DND-41 (cell line): ENCODE results near the gene NBAS.

Source experiments
- ATAC-seq: fragments of 200-7000 bp; cut with Tn5 transposase; 3 replicates; pipeline ENCODE4 v1.9.1; 2021; ENCODE audit warnings: low read depth; ENCODE audit not compliant: insufficient read depth
- DNase-seq: peaks from one replicate; pipeline ENCODE4 v3.0.0-alpha.2; 2020
- H2AFZ ChIP-seq: 2 replicates; pipeline ENCODE4 v1.6.0; 2012; ENCODE audit warnings: low read depth, low read length
- H3K27ac ChIP-seq: 2 replicates; pipeline ENCODE4 v1.5.1; 2012; ENCODE audit warnings: low read length, inconsistent platforms
- H3K27me3 ChIP-seq: fragments of 200-600 bp; sonication (generic); 2 replicates; pipeline ENCODE4 v1.6.0; 2012; ENCODE audit warnings: low read length, mild to moderate bottlenecking, inconsistent platforms; ENCODE audit not compliant: insufficient read depth, poor library complexity
- H3K36me3 ChIP-seq: 2 replicates; pipeline ENCODE4 v1.5.1; 2012; ENCODE audit warnings: low read length, inconsistent platforms; ENCODE audit not compliant: insufficient read depth
- H3K4me1 ChIP-seq: 2 replicates; pipeline ENCODE4 v1.5.1; 2012; ENCODE audit warnings: mild to moderate bottlenecking, low read length; ENCODE audit not compliant: insufficient read depth
- H3K4me2 ChIP-seq: 2 replicates; pipeline ENCODE4 v1.6.0; 2012; ENCODE audit warnings: mild to moderate bottlenecking, moderate library complexity, low read length, inconsistent platforms; ENCODE audit not compliant: insufficient read depth
- H3K4me3 ChIP-seq, 2 experiments: fragments of 200-600 bp in 1 of 2; shearing (Covaris generic) in 1 of 2; 2 replicates each; pipeline ENCODE4 v1.5.1; 2012 to 2016; ENCODE audit warnings: inconsistent platforms in 2 of 2, low read length in 2 of 2, mild to moderate bottlenecking in 2 of 2, low read depth in 1 of 2, moderate library complexity in 1 of 2
- H3K79me2 ChIP-seq: 2 replicates; pipeline ENCODE4 v1.6.0; 2012; ENCODE audit warnings: low read length, inconsistent platforms; ENCODE audit not compliant: insufficient read depth
- H3K9ac ChIP-seq: 2 replicates; pipeline ENCODE4 v1.6.0; 2012; ENCODE audit warnings: low read depth, mild to moderate bottlenecking, inconsistent platforms, low read length, moderate library complexity
- H3K9me3 ChIP-seq: 2 replicates; pipeline ENCODE4 v1.5.1; 2012; ENCODE audit warnings: low read length, moderate library complexity, mild to moderate bottlenecking, inconsistent platforms; ENCODE audit not compliant: insufficient read depth, severe bottlenecking
- H4K20me1 ChIP-seq: 2 replicates; pipeline ENCODE4 v1.6.0; 2012; ENCODE audit warnings: low read length; ENCODE audit not compliant: insufficient read depth
- EZH2 ChIP-seq: IDR thresholded peaks from 3 replicates; pipeline ENCODE4 v1.6.1; 2012; ENCODE audit warnings: borderline replicate concordance, low read depth, mild to moderate bottlenecking, moderate library complexity, low read length, inconsistent platforms; ENCODE audit not compliant: severe bottlenecking
- TF ChIP-seq, protein P1 (sequence below): IDR thresholded peaks from 2 replicates; pipeline ENCODE4 v1.5.1; 2012; ENCODE audit warnings: borderline replicate concordance, low read length, moderate library complexity, mild to moderate bottlenecking; ENCODE audit not compliant: poor library complexity, severe bottlenecking; ENCODE audit errors: extremely low read depth

NBAS gene

DNA sequence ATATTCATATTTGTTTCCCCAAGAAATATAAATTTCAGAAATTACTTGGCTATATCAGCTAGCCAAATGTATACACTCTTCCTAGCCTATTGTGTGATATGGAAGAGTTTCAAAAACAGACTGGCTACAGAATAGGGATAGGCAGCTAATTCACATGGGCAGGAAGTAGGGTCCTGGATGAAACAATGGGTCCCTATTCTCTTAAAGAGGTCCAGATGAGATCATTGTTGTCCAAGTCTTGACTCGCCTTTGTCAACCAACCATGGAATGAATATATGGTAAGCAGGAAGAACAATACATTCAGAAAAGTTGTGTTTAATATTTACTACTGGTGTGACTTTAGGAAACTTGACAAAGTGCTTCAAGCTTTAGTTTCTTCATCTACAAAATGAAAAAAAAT, 319.9 kb downstream of the NBAS start:
- no peak overlapping the region for H3K4me2 ChIP-seq
- no peak for TF ChIP-seq EZH2
- TF ChIP-seq, protein P1, sequence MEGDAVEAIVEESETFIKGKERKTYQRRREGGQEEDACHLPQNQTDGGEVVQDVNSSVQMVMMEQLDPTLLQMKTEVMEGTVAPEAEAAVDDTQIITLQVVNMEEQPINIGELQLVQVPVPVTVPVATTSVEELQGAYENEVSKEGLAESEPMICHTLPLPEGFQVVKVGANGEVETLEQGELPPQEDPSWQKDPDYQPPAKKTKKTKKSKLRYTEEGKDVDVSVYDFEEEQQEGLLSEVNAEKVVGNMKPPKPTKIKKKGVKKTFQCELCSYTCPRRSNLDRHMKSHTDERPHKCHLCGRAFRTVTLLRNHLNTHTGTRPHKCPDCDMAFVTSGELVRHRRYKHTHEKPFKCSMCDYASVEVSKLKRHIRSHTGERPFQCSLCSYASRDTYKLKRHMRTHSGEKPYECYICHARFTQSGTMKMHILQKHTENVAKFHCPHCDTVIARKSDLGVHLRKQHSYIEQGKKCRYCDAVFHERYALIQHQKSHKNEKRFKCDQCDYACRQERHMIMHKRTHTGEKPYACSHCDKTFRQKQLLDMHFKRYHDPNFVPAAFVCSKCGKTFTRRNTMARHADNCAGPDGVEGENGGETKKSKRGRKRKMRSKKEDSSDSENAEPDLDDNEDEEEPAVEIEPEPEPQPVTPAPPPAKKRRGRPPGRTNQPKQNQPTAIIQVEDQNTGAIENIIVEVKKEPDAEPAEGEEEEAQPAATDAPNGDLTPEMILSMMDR = no peak
- no peaks in the 10 kb centered on the region for H3K36me3 ChIP-seq
- H3K9ac ChIP-seq = no peak overlapping the region
- H3K27me3 ChIP-seq = no peaks in the 10 kb centered on the region
- ATAC-seq (no peak), DNase-seq (no peak)
- H3K4me1 ChIP-seq = peaks cover 22% of the 10 kb centered on the region
- no peak overlapping the region for H3K27ac ChIP-seq
- no peaks in the 10 kb centered on the region for H4K20me1 ChIP-seq
- H3K9me3 ChIP-seq = no peaks in the 10 kb centered on the region
- H3K4me3 ChIP-seq = no peak overlapping the region
- no peak overlapping the region for H2AFZ ChIP-seq
- H3K79me2 ChIP-seq = no peaks in the 10 kb centered on the region

DNA sequence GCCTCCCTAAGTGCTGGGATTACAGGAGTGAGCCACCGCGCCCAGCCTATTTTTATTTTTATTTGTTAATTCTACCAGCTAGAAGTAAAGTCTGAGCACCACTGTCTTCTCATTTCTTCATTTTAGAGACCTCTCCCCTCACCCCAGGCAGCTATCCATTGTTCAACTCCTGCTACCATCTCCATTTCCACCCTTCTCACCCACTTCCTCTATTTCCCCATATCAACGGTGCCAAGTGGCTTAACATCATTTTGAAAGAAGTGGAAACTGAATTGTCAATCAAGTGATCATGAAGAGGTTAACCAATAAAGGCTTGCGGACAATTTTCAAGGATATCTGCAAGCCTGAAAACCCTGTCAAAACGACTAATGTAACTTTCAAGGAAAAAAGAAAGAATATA, 323.1 kb downstream of the NBAS start:
- Histone ChIP-seq H3K4me3 (no peak overlapping the region), H3K4me1 (peaks cover 5% of the 10 kb centered on the region), H3K36me3 (0 out of 2 replicates have a peak, but pooled peaks cover 9% of the 10 kb centered on the region), H3K9me3 (no peaks in the 10 kb centered on the region), H3K79me2 (no peaks in the 10 kb centered on the region), H3K27me3 (no peaks in the 10 kb centered on the region), H4K20me1 (no peaks in the 10 kb centered on the region), H3K27ac (no peak overlapping the region), H3K4me2 (no peak overlapping the region), H3K9ac (no peak overlapping the region), H2AFZ (no peak overlapping the region)
- DNase-seq (no peak), ATAC-seq (no peak)
- no peak for TF ChIP-seq EZH2
- TF ChIP-seq, protein P1 = no peak

DNA sequence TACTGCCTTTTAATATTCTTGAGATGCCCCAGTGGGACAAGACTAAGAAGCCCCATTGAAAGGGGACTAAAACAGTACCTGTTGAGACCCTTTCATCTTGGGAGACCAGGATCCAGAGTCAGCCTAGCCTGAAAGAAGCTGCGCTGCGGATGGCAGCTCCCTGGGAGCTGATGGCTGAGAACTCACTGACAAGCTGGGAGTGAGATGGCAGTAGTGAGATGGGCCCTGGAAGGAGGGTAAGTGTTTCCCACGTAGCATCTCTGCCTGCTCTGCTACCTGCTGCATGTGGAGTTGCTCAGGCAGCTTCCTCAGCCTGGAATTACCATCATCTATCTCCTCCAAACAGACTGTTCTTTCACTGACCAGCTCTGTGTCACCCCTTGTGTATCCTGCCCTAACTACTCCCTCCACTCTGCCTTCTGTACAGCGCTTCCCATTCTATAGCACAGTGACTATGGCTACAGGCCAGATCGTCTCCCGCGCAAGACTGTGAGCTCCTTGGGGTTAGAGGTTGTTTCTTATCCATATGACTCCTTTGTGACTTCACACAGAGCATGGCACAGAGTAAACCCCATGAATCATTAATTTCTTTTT, 330.4 kb downstream of the NBAS start:
- no peak for ATAC-seq
- TF ChIP-seq, protein P1 = no peak
- no peak for TF ChIP-seq EZH2

DNA sequence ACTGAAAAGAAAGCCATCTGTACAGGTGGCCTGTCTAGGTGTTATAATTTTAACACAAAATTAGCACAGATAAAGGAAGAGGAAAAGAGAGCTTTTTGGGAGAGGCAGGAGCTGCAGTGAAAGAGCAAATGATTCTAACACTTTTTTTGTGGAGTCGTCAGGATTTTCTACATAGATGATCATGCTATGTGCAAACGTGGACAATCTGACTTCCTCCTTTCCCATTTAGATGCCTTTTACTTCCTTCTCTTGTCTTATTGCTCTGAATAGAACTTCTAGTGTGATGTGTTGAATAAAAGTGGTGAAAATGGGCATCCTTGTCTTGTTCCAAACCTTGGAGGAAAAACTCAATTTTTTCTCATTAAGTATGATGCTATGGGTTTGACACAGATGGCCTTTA, 334.5 kb downstream of the NBAS start:
- Histone ChIP-seq H3K9ac (no peak overlapping the region), H2AFZ (no peak overlapping the region), H3K27ac (no peak overlapping the region), H3K9me3 (no peaks in the 10 kb centered on the region), H3K79me2 (no peaks in the 10 kb centered on the region), H3K4me3 (no peak overlapping the region), H4K20me1 (no peaks in the 10 kb centered on the region), H3K4me1 (no peaks in the 10 kb centered on the region), H3K27me3 (no peaks in the 10 kb centered on the region), H3K36me3 (0 out of 2 replicates have a peak, but pooled peaks cover 4% of the 10 kb centered on the region), H3K4me2 (no peak overlapping the region)
- TF ChIP-seq, protein P1 = no peak
- TF ChIP-seq EZH2 = no peak
- ATAC-seq (no peak), DNase-seq (no peak)

More for the DNA sequence above, 330.4 kb downstream of the NBAS start:
- no peak for DNase-seq
- no peak overlapping the region for H3K4me2 ChIP-seq
- no peak overlapping the region for H3K27ac ChIP-seq
- no peak overlapping the region for H2AFZ ChIP-seq
- H3K4me1 ChIP-seq = no peaks in the 10 kb centered on the region
- no peaks in the 10 kb centered on the region for H3K9me3 ChIP-seq
- peaks cover 14% of the 10 kb centered on the region; the same call in 1 of the 2 replicates for H3K36me3 ChIP-seq
- no peaks in the 10 kb centered on the region for H3K79me2 ChIP-seq
- no peak overlapping the region for H3K9ac ChIP-seq
- no peak overlapping the region for H3K4me3 ChIP-seq
- H4K20me1 ChIP-seq = no peaks in the 10 kb centered on the region
- no peaks in the 10 kb centered on the region for H3K27me3 ChIP-seq
